ENCODE results near the gene ITGB7. TPM values are rescaled to one million over a fixed set of nuclear protein-coding genes. Genes with fewer than 3 reads are reported as not detected.
A peak's percentile ranks its signal among the peaks of the same experiment; 100 is the strongest.

The ITGB7 gene
- total and polyA plus RNA-seq, 9 donors, result 0.27 to 1.4 (median 0.80) TPM

- Histone ChIP-seq H3K4me1 (ENCODE audit: control insufficient read depth, insufficient read depth, low read length) (peaks cover 54% of the 10 kb centered on the region), H3K36me3 (ENCODE audit: control insufficient read depth, insufficient read depth, low read length) (no peaks in the 10 kb centered on the region), H3K4me3 (ENCODE audit: low read length) (no peak overlapping the region), H3K27ac (ENCODE audit: low read length) (peak overlapping the region; percentile 89), H3K9me3 (replicated peaks; ENCODE audit: control insufficient read depth, low read depth, low read length) (no peaks in the 10 kb centered on the region), H3K27me3 (ENCODE audit: control insufficient read depth, insufficient read depth, low read length) (no peaks in the 10 kb centered on the region)
- 39% methylated on average over 2 of the region's 4 CpGs for WGBS (ENCODE audit: insufficient coverage)
- no peak for DNase-seq
Measured at GRCh38 chr12:53222806-53223261, 15.8 kb upstream of the ITGB7 start.

GRCh38 chr12:53222170-53222721 lies 15.2 kb upstream of the ITGB7 start:
- WGBS (ENCODE audit: insufficient coverage), result no CpG with 5 or more reads among the region's 5 CpGs
- peak overlapping the region; percentile 89 for H3K27ac ChIP-seq (ENCODE audit: low read length)

GRCh38 chr12:53221203-53222080 lies 14.4 kb upstream of the ITGB7 start:
- Histone ChIP-seq H3K4me3 (ENCODE audit: low read length) (peak overlapping the region; percentile 67), H3K27me3 (ENCODE audit: control insufficient read depth, insufficient read depth, low read length) (no peaks in the 10 kb centered on the region), H3K9me3 (replicated peaks; ENCODE audit: control insufficient read depth, low read depth, low read length) (no peaks in the 10 kb centered on the region), H3K4me1 (ENCODE audit: control insufficient read depth, insufficient read depth, low read length) (peaks cover 67% of the 10 kb centered on the region), H3K36me3 (ENCODE audit: control insufficient read depth, insufficient read depth, low read length) (no peaks in the 10 kb centered on the region), H3K27ac (ENCODE audit: low read length) (peak overlapping the region; percentile 100)
- DNase-seq, result peak; percentile 84
- WGBS (ENCODE audit: insufficient coverage), result under 1% methylated on average over 50 of the region's 72 CpGs

More at GRCh38 chr12:53222170-53222721, 15.2 kb upstream of the ITGB7 start:
- no peak for DNase-seq
- Histone ChIP-seq H3K9me3 (replicated peaks; ENCODE audit: control insufficient read depth, low read depth, low read length) (no peaks in the 10 kb centered on the region), H3K36me3 (ENCODE audit: control insufficient read depth, insufficient read depth, low read length) (no peaks in the 10 kb centered on the region), H3K27me3 (ENCODE audit: control insufficient read depth, insufficient read depth, low read length) (no peaks in the 10 kb centered on the region), H3K4me1 (ENCODE audit: control insufficient read depth, insufficient read depth, low read length) (peaks cover 60% of the 10 kb centered on the region), H3K4me3 (ENCODE audit: low read length) (peak overlapping the region; percentile 34)

- Histone ChIP-seq H3K27ac (ENCODE audit: low read length) (peak overlapping the region; percentile 100), H3K4me3 (ENCODE audit: low read length) (peak overlapping the region; percentile 67), H3K27me3 (ENCODE audit: control insufficient read depth, insufficient read depth, low read length) (no peaks in the 10 kb centered on the region), H3K36me3 (ENCODE audit: control insufficient read depth, insufficient read depth, low read length) (no peaks in the 10 kb centered on the region), H3K4me1 (ENCODE audit: control insufficient read depth, insufficient read depth, low read length) (peaks cover 73% of the 10 kb centered on the region), H3K9me3 (replicated peaks; ENCODE audit: control insufficient read depth, low read depth, low read length) (no peaks in the 10 kb centered on the region)
- 0% methylated on average over 27 of the region's 42 CpGs for WGBS (ENCODE audit: insufficient coverage)
- DNase-seq, result peak; percentile 98
Measured at GRCh38 chr12:53220694-53221202, 13.7 kb upstream of the ITGB7 start.

GRCh38 chr12:53219956-53220693 lies 13.1 kb upstream of the ITGB7 start:
- peak; percentile 91 for DNase-seq
- peak overlapping the region; percentile 100 for H3K27ac ChIP-seq (ENCODE audit: low read length)
- H3K4me1 ChIP-seq (ENCODE audit: control insufficient read depth, insufficient read depth, low read length), result peaks cover 77% of the 10 kb centered on the region
- 1% methylated on average over 29 of the region's 53 CpGs for WGBS (ENCODE audit: insufficient coverage)
- no peaks in the 10 kb centered on the region for H3K27me3 ChIP-seq (ENCODE audit: control insufficient read depth, insufficient read depth, low read length)
- H3K9me3 ChIP-seq (replicated peaks; ENCODE audit: control insufficient read depth, low read depth, low read length), result no peaks in the 10 kb centered on the region
- H3K4me3 ChIP-seq (ENCODE audit: low read length), result peak overlapping the region; percentile 67
- peaks cover 5% of the 10 kb centered on the region for H3K36me3 ChIP-seq (ENCODE audit: control insufficient read depth, insufficient read depth, low read length)

- Histone ChIP-seq H3K4me3 (ENCODE audit: low read length) (peak overlapping the region; percentile 67), H3K9me3 (replicated peaks; ENCODE audit: control insufficient read depth, low read depth, low read length) (no peaks in the 10 kb centered on the region), H3K36me3 (ENCODE audit: control insufficient read depth, insufficient read depth, low read length) (peaks cover 11% of the 10 kb centered on the region), H3K27me3 (ENCODE audit: control insufficient read depth, insufficient read depth, low read length) (no peaks in the 10 kb centered on the region), H3K27ac (ENCODE audit: low read length) (peak overlapping the region; percentile 100), H3K4me1 (ENCODE audit: control insufficient read depth, insufficient read depth, low read length) (peaks cover 76% of the 10 kb centered on the region)
- under 1% methylated on average over 27 of the region's 27 CpGs for whole genome bisulfite sequencing (ENCODE audit: insufficient coverage)
- DNase-seq, result peak; percentile 69
Measured at GRCh38 chr12:53219292-53219955, 12.4 kb upstream of the ITGB7 start.

GRCh38 chr12:53218551-53219291 lies 11.7 kb upstream of the ITGB7 start:
- peak; percentile 78 for DNase-seq
- peak overlapping the region; percentile 67 for H3K4me3 ChIP-seq (ENCODE audit: low read length)
- H3K27ac ChIP-seq (ENCODE audit: low read length), result peak overlapping the region; percentile 100
- H3K27me3 ChIP-seq (ENCODE audit: control insufficient read depth, insufficient read depth, low read length), result no peaks in the 10 kb centered on the region
- 5% methylated on average over 15 of the region's 30 CpGs for WGBS (ENCODE audit: insufficient coverage)
- peaks cover 76% of the 10 kb centered on the region for H3K4me1 ChIP-seq (ENCODE audit: control insufficient read depth, insufficient read depth, low read length)
- H3K9me3 ChIP-seq (replicated peaks; ENCODE audit: control insufficient read depth, low read depth, low read length), result no peaks in the 10 kb centered on the region
- peaks cover 18% of the 10 kb centered on the region for H3K36me3 ChIP-seq (ENCODE audit: control insufficient read depth, insufficient read depth, low read length)

GRCh38 chr12:53217931-53218307 lies 10.9 kb upstream of the ITGB7 start:
- H3K36me3 ChIP-seq (ENCODE audit: control insufficient read depth, insufficient read depth, low read length), result peaks cover 24% of the 10 kb centered on the region
- H3K27ac ChIP-seq (ENCODE audit: low read length), result peak overlapping the region; percentile 49
- no peaks in the 10 kb centered on the region for H3K9me3 ChIP-seq (replicated peaks; ENCODE audit: control insufficient read depth, low read depth, low read length)
- DNase-seq, result peak; percentile 29
- H3K4me1 ChIP-seq (ENCODE audit: control insufficient read depth, insufficient read depth, low read length), result peaks cover 74% of the 10 kb centered on the region
- peak overlapping the region; percentile 67 for H3K4me3 ChIP-seq (ENCODE audit: low read length)
- no peaks in the 10 kb centered on the region for H3K27me3 ChIP-seq (ENCODE audit: control insufficient read depth, insufficient read depth, low read length)
- 26% methylated on average over 3 of the region's 3 CpGs for WGBS (ENCODE audit: insufficient coverage)
